SK-N-MC (cell line): ENCODE data around the gene PTPRF.

Source experiments
- EZH2 ChIP-seq: fragments of 200-600 bp; sonication (generic); IDR thresholded peaks from one replicate; pipeline ENCODE4 v1.6.1; 2017; ENCODE audit warnings: antibody characterized with exemption
- POLR2AphosphoS5 ChIP-seq: IDR thresholded peaks from 2 replicates; pipeline ENCODE4 v1.6.1; 2012; ENCODE audit warnings: mild to moderate bottlenecking, low read depth, low read length, borderline replicate concordance

GRCh38 chr1:43653893-43654292 lies 123.2 kb downstream of the PTPRF start:
- no peak for TF ChIP-seq POLR2AphosphoS5
- no peak for TF ChIP-seq EZH2
